WTC11 (cell line): ENCODE results near the gene SLC22A4. TPM values are rescaled to one million over a fixed set of nuclear protein-coding genes. Genes with fewer than 3 reads are reported as not detected.

ENCODE experiments used
- ATAC-seq: fragments of 200-7000 bp; cut with Tn5 transposase; 2 replicates; pipeline ENCODE4 v1.10.0; 2021; ENCODE audit warnings: mild to moderate bottlenecking, moderate library complexity
- CTCF ChIA-PET: fragments of 300-600 bp; sonication (Branson Sonifier 250); formaldehyde crosslinking; loops from one replicate; lab custom pipeline; 2021; ENCODE audit warnings: antibody characterized with exemption; lab: Charles Lee
- POLR2A ChIA-PET: fragments of 350-600 bp; sonication (Branson Sonifier 250); formaldehyde crosslinking; loops from one replicate; lab custom pipeline; 2021; ENCODE audit warnings: antibody characterized with exemption; lab: Charles Lee
- DNase-seq: peaks from one replicate; pipeline ENCODE4 v3.0.0; 2021; ENCODE audit warnings: low spot score
- H3K27ac Mint-ChIP-seq: 2 replicates; pipeline ENCODE4 v1.8.0; 2021; ENCODE audit warnings: mixed read lengths
- H3K27me3 Mint-ChIP-seq: 2 replicates; pipeline ENCODE4 v1.8.0; 2021; ENCODE audit warnings: low read depth, mild to moderate bottlenecking, moderate library complexity, mixed read lengths
- H3K36me3 Mint-ChIP-seq: 2 replicates; pipeline ENCODE4 v1.8.0; 2021; ENCODE audit warnings: mixed read lengths
- H3K4me1 Mint-ChIP-seq: 2 replicates; pipeline ENCODE4 v1.8.0; 2022; ENCODE audit warnings: mixed read lengths
- H3K4me3 Mint-ChIP-seq: 2 replicates; pipeline ENCODE4 v1.8.0; 2021; ENCODE audit warnings: mild to moderate bottlenecking, moderate library complexity, mixed read lengths
- H3K9me3 Mint-ChIP-seq: 2 replicates; pipeline ENCODE4 v1.8.0; 2021; ENCODE audit warnings: mixed read lengths
- EMX1 ChIP-seq: fragments of 250-450 bp; sonication (Bioruptor Pico); IDR thresholded peaks from 2 replicates; pipeline ENCODE4 v1.8.0; 2021; ENCODE audit warnings: mild to moderate bottlenecking
- ETV6 ChIP-seq: sonication (generic); formaldehyde crosslinking; IDR thresholded peaks from 2 replicates; pipeline ENCODE4 v1.8.1; 2022; ENCODE audit warnings: mild to moderate bottlenecking, missing genetic modification reagents
- KAT7 ChIP-seq: sonication (generic); formaldehyde crosslinking; IDR thresholded peaks from 2 replicates; pipeline ENCODE4 v1.8.1; 2023; ENCODE audit warnings: missing genetic modification reagents, mild to moderate bottlenecking, borderline replicate concordance
- NFATC4 ChIP-seq: fragments of 250-450 bp; sonication (Bioruptor Pico); IDR thresholded peaks from 2 replicates; pipeline ENCODE4 v1.9.0; 2021; ENCODE audit warnings: mild to moderate bottlenecking
- OVOL2 ChIP-seq: fragments of 250-450 bp; sonication (Bioruptor Pico); IDR thresholded peaks from 2 replicates; pipeline ENCODE4 v1.9.0; 2021; ENCODE audit warnings: mild to moderate bottlenecking, borderline replicate concordance
- SMAD4 ChIP-seq: sonication (generic); formaldehyde crosslinking; IDR thresholded peaks from 2 replicates; pipeline ENCODE4 v1.8.0; 2022; ENCODE audit warnings: mild to moderate bottlenecking, missing genetic modification reagents
- TEAD4 ChIP-seq: sonication (generic); formaldehyde crosslinking; IDR thresholded peaks from 2 replicates; pipeline ENCODE4 v1.8.0; 2022; ENCODE audit warnings: mild to moderate bottlenecking, missing genetic modification reagents
- ZNF219 ChIP-seq: sonication (generic); formaldehyde crosslinking; IDR thresholded peaks from 2 replicates; pipeline ENCODE4 v1.8.0; 2023; ENCODE audit warnings: missing genetic modification reagents, mild to moderate bottlenecking, borderline replicate concordance
- ZNF317 ChIP-seq: sonication (generic); formaldehyde crosslinking; IDR thresholded peaks from 2 replicates; pipeline ENCODE4 v1.8.1; 2023; ENCODE audit warnings: low read depth, mild to moderate bottlenecking, moderate library complexity, missing genetic modification reagents, borderline replicate concordance
- ZNF671 ChIP-seq: fragments of 250-450 bp; sonication (Bioruptor Pico); IDR thresholded peaks from 2 replicates; pipeline ENCODE4 v1.8.0; 2021; ENCODE audit warnings: mild to moderate bottlenecking
- total RNA-seq: library from RNA; stranded (reverse); gene quantifications from 3 replicates; pipeline ENCODE4 v1.2.3, GENCODE V29; 2021
- TF ChIP-seq, protein P1 (sequence below): sonication (generic); formaldehyde crosslinking; IDR thresholded peaks from 2 replicates; pipeline ENCODE4 v1.8.1; 2023; ENCODE audit warnings: mild to moderate bottlenecking, missing genetic modification reagents, moderate library complexity
- TF ChIP-seq, protein P2 (sequence below): sonication (generic); formaldehyde crosslinking; IDR thresholded peaks from 2 replicates; pipeline ENCODE4 v1.8.1; 2022; ENCODE audit warnings: missing genetic modification reagents, borderline replicate concordance
- TF ChIP-seq, protein P3 (sequence below): sonication (generic); formaldehyde crosslinking; conservative IDR thresholded peaks from 2 replicates; pipeline ENCODE4 v1.8.1; 2023; ENCODE audit warnings: mild to moderate bottlenecking, low read depth, missing genetic modification reagents, moderate library complexity
- TF ChIP-seq, protein P4 (sequence below): sonication (generic); formaldehyde crosslinking; IDR thresholded peaks from 2 replicates; pipeline ENCODE4 v1.8.0; 2023; ENCODE audit warnings: mild to moderate bottlenecking, missing genetic modification reagents
- TF ChIP-seq, protein P5 (sequence below): sonication (generic); formaldehyde crosslinking; IDR thresholded peaks from 2 replicates; pipeline ENCODE4 v1.8.0; 2022; ENCODE audit warnings: mild to moderate bottlenecking, missing genetic modification reagents
- TF ChIP-seq, protein P6 (sequence below): sonication (generic); formaldehyde crosslinking; IDR thresholded peaks from 2 replicates; pipeline ENCODE4 v1.8.1; 2023; ENCODE audit warnings: mild to moderate bottlenecking, moderate library complexity, missing genetic modification reagents
- TF ChIP-seq, protein P7 (sequence below): sonication (generic); formaldehyde crosslinking; IDR thresholded peaks from 2 replicates; pipeline ENCODE4 v1.8.1; 2022; ENCODE audit warnings: mild to moderate bottlenecking, missing genetic modification reagents, moderate library complexity, borderline replicate concordance
- TF ChIP-seq, protein P8 (sequence below): fragments of 250-450 bp; sonication (Bioruptor Pico); conservative IDR thresholded peaks from 2 replicates; pipeline ENCODE4 v1.9.0; 2021; ENCODE audit warnings: mild to moderate bottlenecking

Gene SLC22A4
- total RNA-seq, 1 experiment from 2014 or later = 0.35 TPM

DNA sequence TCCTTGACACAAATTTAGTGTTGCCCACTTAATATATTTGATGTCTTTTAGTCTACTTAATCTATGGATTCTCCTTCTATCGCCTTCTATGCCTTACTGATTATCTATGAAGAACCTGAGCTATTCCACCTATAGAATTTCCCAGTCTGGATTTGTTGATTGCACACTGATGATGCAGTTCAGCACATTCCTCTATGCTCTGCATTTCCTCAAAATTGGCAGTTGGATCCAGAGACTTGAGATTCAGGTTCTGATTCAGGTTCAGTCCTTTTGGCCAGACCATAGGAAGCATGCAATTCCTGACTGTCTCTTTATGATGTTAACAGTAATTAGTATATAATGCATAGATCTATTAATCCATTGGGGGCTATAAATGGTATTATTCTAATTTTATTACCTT is 89.1 kb downstream of the SLC22A4 start (continued):
- TF ChIP-seq, protein P1, sequence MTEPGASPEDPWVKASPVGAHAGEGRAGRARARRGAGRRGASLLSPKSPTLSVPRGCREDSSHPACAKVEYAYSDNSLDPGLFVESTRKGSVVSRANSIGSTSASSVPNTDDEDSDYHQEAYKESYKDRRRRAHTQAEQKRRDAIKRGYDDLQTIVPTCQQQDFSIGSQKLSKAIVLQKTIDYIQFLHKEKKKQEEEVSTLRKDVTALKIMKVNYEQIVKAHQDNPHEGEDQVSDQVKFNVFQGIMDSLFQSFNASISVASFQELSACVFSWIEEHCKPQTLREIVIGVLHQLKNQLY (CRISPR knock-in tag) = no peak
- TF ChIP-seq ETV6 (CRISPR knock-in tag) = no peak
- TF ChIP-seq OVOL2 (CRISPR knock-in tag) = no peak
- TF ChIP-seq, protein P2, sequence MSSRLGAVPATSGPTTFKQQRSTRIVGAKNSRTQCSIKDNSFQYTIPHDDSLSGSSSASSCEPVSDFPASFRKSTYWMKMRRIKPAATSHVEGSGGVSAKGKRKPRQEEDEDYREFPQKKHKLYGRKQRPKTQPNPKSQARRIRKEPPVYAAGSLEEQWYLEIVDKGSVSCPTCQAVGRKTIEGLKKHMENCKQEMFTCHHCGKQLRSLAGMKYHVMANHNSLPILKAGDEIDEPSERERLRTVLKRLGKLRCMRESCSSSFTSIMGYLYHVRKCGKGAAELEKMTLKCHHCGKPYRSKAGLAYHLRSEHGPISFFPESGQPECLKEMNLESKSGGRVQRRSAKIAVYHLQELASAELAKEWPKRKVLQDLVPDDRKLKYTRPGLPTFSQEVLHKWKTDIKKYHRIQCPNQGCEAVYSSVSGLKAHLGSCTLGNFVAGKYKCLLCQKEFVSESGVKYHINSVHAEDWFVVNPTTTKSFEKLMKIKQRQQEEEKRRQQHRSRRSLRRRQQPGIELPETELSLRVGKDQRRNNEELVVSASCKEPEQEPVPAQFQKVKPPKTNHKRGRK (CRISPR knock-in tag) = no peak
- TF ChIP-seq, protein P3, sequence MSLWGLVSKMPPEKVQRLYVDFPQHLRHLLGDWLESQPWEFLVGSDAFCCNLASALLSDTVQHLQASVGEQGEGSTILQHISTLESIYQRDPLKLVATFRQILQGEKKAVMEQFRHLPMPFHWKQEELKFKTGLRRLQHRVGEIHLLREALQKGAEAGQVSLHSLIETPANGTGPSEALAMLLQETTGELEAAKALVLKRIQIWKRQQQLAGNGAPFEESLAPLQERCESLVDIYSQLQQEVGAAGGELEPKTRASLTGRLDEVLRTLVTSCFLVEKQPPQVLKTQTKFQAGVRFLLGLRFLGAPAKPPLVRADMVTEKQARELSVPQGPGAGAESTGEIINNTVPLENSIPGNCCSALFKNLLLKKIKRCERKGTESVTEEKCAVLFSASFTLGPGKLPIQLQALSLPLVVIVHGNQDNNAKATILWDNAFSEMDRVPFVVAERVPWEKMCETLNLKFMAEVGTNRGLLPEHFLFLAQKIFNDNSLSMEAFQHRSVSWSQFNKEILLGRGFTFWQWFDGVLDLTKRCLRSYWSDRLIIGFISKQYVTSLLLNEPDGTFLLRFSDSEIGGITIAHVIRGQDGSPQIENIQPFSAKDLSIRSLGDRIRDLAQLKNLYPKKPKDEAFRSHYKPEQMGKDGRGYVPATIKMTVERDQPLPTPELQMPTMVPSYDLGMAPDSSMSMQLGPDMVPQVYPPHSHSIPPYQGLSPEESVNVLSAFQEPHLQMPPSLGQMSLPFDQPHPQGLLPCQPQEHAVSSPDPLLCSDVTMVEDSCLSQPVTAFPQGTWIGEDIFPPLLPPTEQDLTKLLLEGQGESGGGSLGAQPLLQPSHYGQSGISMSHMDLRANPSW = no peak
- TF ChIP-seq, protein P4, sequence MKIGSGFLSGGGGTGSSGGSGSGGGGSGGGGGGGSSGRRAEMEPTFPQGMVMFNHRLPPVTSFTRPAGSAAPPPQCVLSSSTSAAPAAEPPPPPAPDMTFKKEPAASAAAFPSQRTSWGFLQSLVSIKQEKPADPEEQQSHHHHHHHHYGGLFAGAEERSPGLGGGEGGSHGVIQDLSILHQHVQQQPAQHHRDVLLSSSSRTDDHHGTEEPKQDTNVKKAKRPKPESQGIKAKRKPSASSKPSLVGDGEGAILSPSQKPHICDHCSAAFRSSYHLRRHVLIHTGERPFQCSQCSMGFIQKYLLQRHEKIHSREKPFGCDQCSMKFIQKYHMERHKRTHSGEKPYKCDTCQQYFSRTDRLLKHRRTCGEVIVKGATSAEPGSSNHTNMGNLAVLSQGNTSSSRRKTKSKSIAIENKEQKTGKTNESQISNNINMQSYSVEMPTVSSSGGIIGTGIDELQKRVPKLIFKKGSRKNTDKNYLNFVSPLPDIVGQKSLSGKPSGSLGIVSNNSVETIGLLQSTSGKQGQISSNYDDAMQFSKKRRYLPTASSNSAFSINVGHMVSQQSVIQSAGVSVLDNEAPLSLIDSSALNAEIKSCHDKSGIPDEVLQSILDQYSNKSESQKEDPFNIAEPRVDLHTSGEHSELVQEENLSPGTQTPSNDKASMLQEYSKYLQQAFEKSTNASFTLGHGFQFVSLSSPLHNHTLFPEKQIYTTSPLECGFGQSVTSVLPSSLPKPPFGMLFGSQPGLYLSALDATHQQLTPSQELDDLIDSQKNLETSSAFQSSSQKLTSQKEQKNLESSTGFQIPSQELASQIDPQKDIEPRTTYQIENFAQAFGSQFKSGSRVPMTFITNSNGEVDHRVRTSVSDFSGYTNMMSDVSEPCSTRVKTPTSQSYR = no peak
- no peak for TF ChIP-seq EMX1
- TF ChIP-seq NFATC4 = no peak

DNA sequence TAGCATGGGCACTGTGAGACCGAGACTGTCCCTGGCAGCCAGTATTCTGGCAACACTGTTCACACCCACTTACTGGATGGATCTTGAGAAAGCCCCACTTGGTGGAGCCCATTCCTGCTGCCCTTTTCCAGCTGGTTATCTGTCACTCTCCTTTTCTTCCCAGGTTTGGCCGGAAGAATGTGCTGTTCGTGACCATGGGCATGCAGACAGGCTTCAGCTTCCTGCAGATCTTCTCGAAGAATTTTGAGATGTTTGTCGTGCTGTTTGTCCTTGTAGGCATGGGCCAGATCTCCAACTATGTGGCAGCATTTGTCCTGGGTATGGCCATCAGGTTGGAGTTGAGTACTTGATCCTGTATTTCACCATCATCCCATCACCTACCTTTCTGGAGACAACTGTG is 89.8 kb downstream of the SLC22A4 start:
- Mint-ChIP-seq H3K9me3 (no peaks in the 10 kb centered on the region), H3K27ac (no peak overlapping the region), H3K36me3 (no peaks in the 10 kb centered on the region), H3K27me3 (no peaks in the 10 kb centered on the region), H3K4me3 (no peak overlapping the region), H3K4me1 (peaks cover 8% of the 10 kb centered on the region)
- ChIA-PET CTCF (interaction anchor here (1.0 to 1.6 kb wide), 2 partner anchors 27 to 107 kb away, joined by 4 read pairs; partner anchors contain the start of gene IRF1), POLR2A (no interaction called here)
- no peak for DNase-seq
- TF ChIP-seq SMAD4 (no peak), TEAD4 (CRISPR knock-in tag) (no peak), ZNF219 (CRISPR knock-in tag) (no peak), KAT7 (no peak), ZNF671 (no peak), ZNF317 (no peak)
- TF ChIP-seq, protein P5, sequence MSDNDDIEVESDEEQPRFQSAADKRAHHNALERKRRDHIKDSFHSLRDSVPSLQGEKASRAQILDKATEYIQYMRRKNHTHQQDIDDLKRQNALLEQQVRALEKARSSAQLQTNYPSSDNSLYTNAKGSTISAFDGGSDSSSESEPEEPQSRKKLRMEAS = no peak
- TF ChIP-seq, protein P6, sequence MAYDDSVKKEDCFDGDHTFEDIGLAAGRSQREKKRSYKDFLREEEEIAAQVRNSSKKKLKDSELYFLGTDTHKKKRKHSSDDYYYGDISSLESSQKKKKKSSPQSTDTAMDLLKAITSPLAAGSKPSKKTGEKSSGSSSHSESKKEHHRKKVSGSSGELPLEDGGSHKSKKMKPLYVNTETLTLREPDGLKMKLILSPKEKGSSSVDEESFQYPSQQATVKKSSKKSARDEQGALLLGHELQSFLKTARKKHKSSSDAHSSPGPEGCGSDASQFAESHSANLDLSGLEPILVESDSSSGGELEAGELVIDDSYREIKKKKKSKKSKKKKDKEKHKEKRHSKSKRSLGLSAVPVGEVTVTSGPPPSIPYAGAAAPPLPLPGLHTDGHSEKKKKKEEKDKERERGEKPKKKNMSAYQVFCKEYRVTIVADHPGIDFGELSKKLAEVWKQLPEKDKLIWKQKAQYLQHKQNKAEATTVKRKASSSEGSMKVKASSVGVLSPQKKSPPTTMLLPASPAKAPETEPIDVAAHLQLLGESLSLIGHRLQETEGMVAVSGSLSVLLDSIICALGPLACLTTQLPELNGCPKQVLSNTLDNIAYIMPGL (CRISPR knock-in tag) = no peak
- TF ChIP-seq, protein P7, sequence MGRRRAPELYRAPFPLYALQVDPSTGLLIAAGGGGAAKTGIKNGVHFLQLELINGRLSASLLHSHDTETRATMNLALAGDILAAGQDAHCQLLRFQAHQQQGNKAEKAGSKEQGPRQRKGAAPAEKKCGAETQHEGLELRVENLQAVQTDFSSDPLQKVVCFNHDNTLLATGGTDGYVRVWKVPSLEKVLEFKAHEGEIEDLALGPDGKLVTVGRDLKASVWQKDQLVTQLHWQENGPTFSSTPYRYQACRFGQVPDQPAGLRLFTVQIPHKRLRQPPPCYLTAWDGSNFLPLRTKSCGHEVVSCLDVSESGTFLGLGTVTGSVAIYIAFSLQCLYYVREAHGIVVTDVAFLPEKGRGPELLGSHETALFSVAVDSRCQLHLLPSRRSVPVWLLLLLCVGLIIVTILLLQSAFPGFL (CRISPR knock-in tag) = no peak
- TF ChIP-seq, protein P8, sequence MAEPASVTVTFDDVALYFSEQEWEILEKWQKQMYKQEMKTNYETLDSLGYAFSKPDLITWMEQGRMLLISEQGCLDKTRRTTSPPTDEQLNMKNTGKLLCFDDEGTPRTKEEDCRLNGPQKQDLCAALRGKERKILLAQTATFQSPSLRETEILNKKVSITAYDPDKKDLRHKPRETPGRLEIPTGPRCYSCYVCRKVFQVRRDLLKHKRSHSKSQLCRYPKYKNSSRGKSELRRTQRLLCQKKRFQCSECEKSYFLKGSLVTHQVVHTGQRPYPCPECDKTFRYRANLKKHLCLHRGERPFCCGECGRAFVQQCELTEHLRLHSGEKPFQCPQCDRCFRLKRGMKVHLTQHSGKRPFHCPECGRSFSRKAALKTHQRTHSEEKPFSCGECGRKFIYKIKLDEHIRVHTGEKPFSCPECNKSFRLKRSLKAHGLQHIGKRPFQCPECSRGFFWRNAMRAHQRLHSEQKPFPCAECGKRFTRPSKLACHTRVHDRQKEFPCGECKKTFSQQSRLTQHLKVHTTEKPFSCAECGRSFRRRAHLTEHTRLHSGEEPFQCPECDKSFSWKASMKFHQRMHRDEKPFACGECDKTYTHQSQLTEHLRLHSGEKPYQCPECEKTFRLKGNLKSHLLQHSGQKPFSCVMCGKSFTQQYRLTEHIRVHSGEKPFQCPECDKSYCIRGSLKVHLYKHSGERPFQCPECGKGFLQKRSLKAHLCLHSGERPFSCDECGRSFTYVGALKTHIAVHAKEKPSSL (CRISPR knock-in tag) = no peak
- ATAC-seq = no peak
